Keratinocyte (primary cell): Measurements from ENCODE around the gene OGT. TPM values are rescaled to one million over a fixed set of nuclear protein-coding genes. Genes with fewer than 3 reads are reported as not detected.

Source experiments
- DNase-seq: peaks from one replicate; pipeline ENCODE4 v3.0.0-alpha.2; 2011; ENCODE audit warnings: low read depth, missing footprints, low spot score
- FAIRE-seq: peaks from 2 replicates; lab custom pipeline; 2011; peaks lifted over from hg19 to GRCh38; lab: Jason Lieb, UNC
- H2AFZ ChIP-seq: 2 replicates; pipeline ENCODE4 v1.6.0; 2012; ENCODE audit warnings: low read length, control low read depth, inconsistent platforms; ENCODE audit not compliant: control insufficient read depth
- H3K27ac ChIP-seq: 2 replicates; pipeline ENCODE4 v1.5.1; 2011; ENCODE audit warnings: low read length; ENCODE audit not compliant: control insufficient read depth, insufficient read depth
- H3K27me3 ChIP-seq: 3 replicates; pipeline ENCODE4 v1.6.0; 2011; ENCODE audit warnings: low read length; ENCODE audit not compliant: control insufficient read depth, insufficient read depth; ENCODE audit errors: extremely low read depth
- H3K36me3 ChIP-seq, 2 experiments: 2 replicates in 1 of 2; 3 replicates in 1 of 2; pipeline ENCODE4 v1.5.1; 2011; ENCODE audit warnings: low read length in 2 of 2, mild to moderate bottlenecking in 1 of 2; ENCODE audit not compliant: control insufficient read depth in 2 of 2, insufficient read depth in 2 of 2; ENCODE audit errors: extremely low read depth in 1 of 2
- H3K4me1 ChIP-seq: 3 replicates; pipeline ENCODE4 v1.5.1; 2011; ENCODE audit warnings: low read length; ENCODE audit not compliant: control insufficient read depth, insufficient read depth; ENCODE audit errors: extremely low read depth
- H3K4me2 ChIP-seq: 3 replicates; pipeline ENCODE4 v1.6.0; 2011; ENCODE audit warnings: low read depth, low read length; ENCODE audit not compliant: control insufficient read depth, insufficient read depth; ENCODE audit errors: extremely low read depth
- H3K4me3 ChIP-seq, 3 experiments: fragments of 200-600 bp in 1 of 3; sonication (generic) in 1 of 3; 2 replicates in 2 of 3; 3 replicates in 1 of 3; pipeline ENCODE4 v1.5.1; 2011 to 2016; ENCODE audit warnings: low read length in 3 of 3, mild to moderate bottlenecking in 3 of 3, control low read depth in 2 of 3, inconsistent platforms in 1 of 3, low read depth in 1 of 3, mixed read lengths in 1 of 3, mixed run types in 1 of 3, moderate library complexity in 1 of 3; ENCODE audit not compliant: control insufficient read depth in 2 of 3, insufficient read depth in 2 of 3; ENCODE audit errors: extremely low read depth in 1 of 3
- H3K79me2 ChIP-seq: 2 replicates; pipeline ENCODE4 v1.6.0; 2012; ENCODE audit warnings: low read length; ENCODE audit not compliant: control insufficient read depth, insufficient read depth
- H3K9ac ChIP-seq: 3 replicates; pipeline ENCODE4 v1.6.0; 2011; ENCODE audit warnings: low read length; ENCODE audit not compliant: control insufficient read depth, insufficient read depth; ENCODE audit errors: extremely low read depth
- H3K9me1 ChIP-seq: 3 replicates; pipeline ENCODE4 v1.6.0; 2011; ENCODE audit warnings: low read length; ENCODE audit not compliant: control insufficient read depth, insufficient read depth; ENCODE audit errors: extremely low read depth
- H3K9me3 ChIP-seq: 2 replicates; pipeline ENCODE4 v1.5.1; 2012; ENCODE audit warnings: low read depth, low read length; ENCODE audit not compliant: control insufficient read depth
- H4K20me1 ChIP-seq: 3 replicates; pipeline ENCODE4 v1.6.0; 2011; ENCODE audit warnings: low read length; ENCODE audit not compliant: control insufficient read depth, insufficient read depth; ENCODE audit errors: extremely low read depth
- EZH2 ChIP-seq: IDR thresholded peaks from one replicate; pipeline ENCODE4 v1.6.1; 2012; ENCODE audit warnings: inconsistent platforms, mild to moderate bottlenecking, low read length, moderate library complexity
- dilution Hi-C: fragments of 300-500 bp; cut with MboI; formaldehyde crosslinking; loops from one replicate; pipeline ENCODE4 v1.7.0; 2020; ENCODE audit warnings: low sequenced_read_pairs; ENCODE audit not compliant: extremely low pct_ligation_motif_present
- polyA plus RNA-seq, 5 experiments: library from polyadenylated mRNA; depleted of rRNA in 3 of 5; stranded (reverse) in 3 of 5; stranded (forward) in 1 of 5; unstranded in 1 of 5; fragments of >200 nt; gene quantifications; 1 replicate in 1 of 5; 2 replicates in 3 of 5; 3 replicates in 1 of 5; pipeline versions ENCODE4 v1.2.1 to v1.2.3, GENCODE V29; 2011 to 2012; ENCODE audit warnings: missing spikeins in 2 of 5, low read depth in 1 of 5, low replicate concordance in 1 of 5
- TF ChIP-seq, protein P1 (sequence below), 3 experiments: IDR thresholded peaks in 1 of 3; conservative IDR thresholded peaks in 1 of 3; optimal IDR thresholded peaks in 1 of 3; 2 replicates in 2 of 3; 3 replicates in 1 of 3; pipeline versions ENCODE3 to v1.5.1; 2011; ENCODE audit warnings: low read length in 3 of 3, mild to moderate bottlenecking in 3 of 3, moderate library complexity in 2 of 3, control low read depth in 1 of 3, inconsistent platforms in 1 of 3; ENCODE audit not compliant: insufficient read depth in 2 of 3; ENCODE audit errors: extremely low read depth in 1 of 3

The OGT gene
- polyA plus RNA-seq, 1 donor (not counting 4 experiments of a cell fraction or from before 2014, with no cell fraction given): 136 TPM

DNA sequence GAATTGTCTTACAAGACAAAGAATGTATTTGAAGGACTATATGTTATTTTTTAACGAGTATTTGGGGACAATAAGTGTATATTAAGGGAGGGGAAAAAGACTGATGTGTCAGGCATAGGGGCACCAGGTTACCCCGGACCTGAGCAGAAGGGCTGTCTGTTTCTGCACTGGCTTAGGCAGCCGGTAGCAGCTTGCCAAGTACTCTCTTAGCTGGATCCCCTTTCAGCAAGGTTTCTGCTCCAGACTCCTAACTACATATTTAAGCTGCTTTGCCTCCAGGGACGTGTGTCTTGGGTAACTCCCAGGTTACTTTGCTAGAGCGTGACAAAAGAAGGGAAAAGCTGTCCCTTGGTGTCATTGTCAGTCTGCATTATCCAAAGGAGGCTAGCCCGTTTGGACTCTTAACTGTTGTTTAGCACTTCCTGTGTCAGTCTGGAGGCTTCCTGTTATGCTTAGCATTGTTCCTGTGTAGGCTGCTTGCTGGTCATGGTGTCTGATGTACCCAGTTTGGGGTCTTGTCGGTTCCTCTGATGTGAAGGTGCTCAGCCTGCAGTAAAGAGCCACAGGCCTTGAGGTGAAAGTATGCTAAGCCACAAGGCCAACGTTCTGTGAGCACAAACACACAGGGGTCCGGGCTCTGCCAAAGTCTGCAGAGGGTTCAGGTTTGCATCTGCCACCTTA lies 73.8 kb downstream of the OGT start:
- no peak for TF ChIP-seq EZH2
- TF ChIP-seq, protein P1, sequence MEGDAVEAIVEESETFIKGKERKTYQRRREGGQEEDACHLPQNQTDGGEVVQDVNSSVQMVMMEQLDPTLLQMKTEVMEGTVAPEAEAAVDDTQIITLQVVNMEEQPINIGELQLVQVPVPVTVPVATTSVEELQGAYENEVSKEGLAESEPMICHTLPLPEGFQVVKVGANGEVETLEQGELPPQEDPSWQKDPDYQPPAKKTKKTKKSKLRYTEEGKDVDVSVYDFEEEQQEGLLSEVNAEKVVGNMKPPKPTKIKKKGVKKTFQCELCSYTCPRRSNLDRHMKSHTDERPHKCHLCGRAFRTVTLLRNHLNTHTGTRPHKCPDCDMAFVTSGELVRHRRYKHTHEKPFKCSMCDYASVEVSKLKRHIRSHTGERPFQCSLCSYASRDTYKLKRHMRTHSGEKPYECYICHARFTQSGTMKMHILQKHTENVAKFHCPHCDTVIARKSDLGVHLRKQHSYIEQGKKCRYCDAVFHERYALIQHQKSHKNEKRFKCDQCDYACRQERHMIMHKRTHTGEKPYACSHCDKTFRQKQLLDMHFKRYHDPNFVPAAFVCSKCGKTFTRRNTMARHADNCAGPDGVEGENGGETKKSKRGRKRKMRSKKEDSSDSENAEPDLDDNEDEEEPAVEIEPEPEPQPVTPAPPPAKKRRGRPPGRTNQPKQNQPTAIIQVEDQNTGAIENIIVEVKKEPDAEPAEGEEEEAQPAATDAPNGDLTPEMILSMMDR (optimal IDR thresholded peaks at IDR 0.05 in 1 of 3, IDR thresholded peaks at IDR 0.05 in 1 of 3, conservative IDR thresholded peaks at IDR 0.05 in 1 of 3; ENCODE audit: extremely low read depth in 1 of 3, insufficient read depth in 2 of 3, low read length in 3 of 3): no peak
- dilution Hi-C loops: no loop called here
- no peak for FAIRE-seq

DNA sequence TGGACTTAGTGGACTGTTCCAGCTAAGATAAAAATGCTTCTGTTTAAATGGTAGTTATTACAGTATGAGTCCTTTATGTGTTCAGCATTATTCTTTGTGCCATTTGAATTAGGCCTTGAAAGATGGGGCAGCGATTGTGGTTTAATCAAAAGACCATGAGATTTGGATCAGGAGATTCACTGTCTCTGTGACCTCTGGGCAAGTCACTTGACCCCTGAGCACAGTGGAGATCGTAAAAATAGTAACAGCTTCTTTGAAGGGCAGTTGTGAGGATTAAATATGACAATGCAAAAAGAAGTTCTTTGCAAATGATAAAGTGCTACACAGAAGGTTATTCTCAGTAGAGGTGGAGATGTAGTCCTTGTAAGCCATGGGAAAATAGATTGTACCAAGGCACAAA lies 74.6 kb downstream of the OGT start:
- Histone ChIP-seq H3K4me2 (no peak overlapping the region), H3K9me3 (peaks cover 4% of the 10 kb centered on the region), H3K4me3 (no peak overlapping the region), H3K9ac (no peak overlapping the region), H3K4me1 (no peaks in the 10 kb centered on the region), H2AFZ (no peak overlapping the region), H3K27me3 (no peaks in the 10 kb centered on the region), H3K36me3 (peaks cover 6 to 9% of the 10 kb centered on the region in 2 experiments), H4K20me1 (no peaks in the 10 kb centered on the region), H3K79me2 (no peaks in the 10 kb centered on the region), H3K27ac (no peak overlapping the region), H3K9me1 (no peaks in the 10 kb centered on the region)
- FAIRE-seq (no peak), DNase-seq (no peak)
- dilution Hi-C loops: no loop called here
- TF ChIP-seq, protein P1 (optimal IDR thresholded peaks at IDR 0.05 in 1 of 3, IDR thresholded peaks at IDR 0.05 in 1 of 3, conservative IDR thresholded peaks at IDR 0.05 in 1 of 3; ENCODE audit: extremely low read depth in 1 of 3, insufficient read depth in 2 of 3, low read length in 3 of 3): no peak
- TF ChIP-seq EZH2: no peak

More for the DNA sequence above, 73.8 kb downstream of the OGT start:
- Histone ChIP-seq H3K9me3 (peaks cover 4% of the 10 kb centered on the region), H3K4me2 (no peak overlapping the region), H3K36me3 (peaks cover 6 to 9% of the 10 kb centered on the region in 2 experiments), H4K20me1 (no peaks in the 10 kb centered on the region), H3K27me3 (no peaks in the 10 kb centered on the region), H3K9me1 (no peaks in the 10 kb centered on the region), H3K9ac (no peak overlapping the region), H3K79me2 (no peaks in the 10 kb centered on the region), H2AFZ (no peak overlapping the region), H3K4me3 (no peak overlapping the region), H3K4me1 (no peaks in the 10 kb centered on the region), H3K27ac (no peak overlapping the region)
- DNase-seq: no peak
